GM15510 (cell line): ENCODE data around the gene BPIFB3.

Source experiments
- POLR2A ChIP-seq: IDR thresholded peaks from 3 replicates; pipeline ENCODE4 v1.6.1; 2011; ENCODE audit warnings: borderline replicate concordance; ENCODE audit not compliant: insufficient read length; ENCODE audit errors: extremely low read depth

Gene BPIFB3

GRCh38 chr20:33032555-33032954, 21.1 kb upstream of the BPIFB3 start:
- TF ChIP-seq POLR2A = no peak

GRCh38 chr20:33033381-33033780, 20.3 kb upstream of the BPIFB3 start:
- TF ChIP-seq POLR2A = no peak

GRCh38 chr20:33034115-33034514, 19.6 kb upstream of the BPIFB3 start:
- no peak for TF ChIP-seq POLR2A

- TF ChIP-seq POLR2A = no peak
These were observed 18.7 kb upstream of the BPIFB3 start for GRCh38 chr20:33034901-33035492.

- TF ChIP-seq POLR2A = no peak
These were observed 16.2 kb upstream of the BPIFB3 start for GRCh38 chr20:33037456-33037855.

- no peak for TF ChIP-seq POLR2A
These were observed 15.5 kb upstream of the BPIFB3 start for GRCh38 chr20:33038243-33038642.

- no peak for TF ChIP-seq POLR2A
These were observed 11.3 kb upstream of the BPIFB3 start for GRCh38 chr20:33042430-33042829.

- no peak for TF ChIP-seq POLR2A
These were observed 10.5 kb upstream of the BPIFB3 start for GRCh38 chr20:33042983-33043730.

GRCh38 chr20:33043731-33044181, 9.9 kb upstream of the BPIFB3 start:
- TF ChIP-seq POLR2A = no peak

- no peak for TF ChIP-seq POLR2A
These were observed 7.3 kb upstream of the BPIFB3 start for GRCh38 chr20:33046412-33046811.

- no peak for TF ChIP-seq POLR2A
These were observed 2.4 kb upstream of the BPIFB3 start for GRCh38 chr20:33051333-33051732.

- TF ChIP-seq POLR2A = no peak
These were observed 678 bp downstream of the BPIFB3 start for GRCh38 chr20:33054381-33054780.

- no peak for TF ChIP-seq POLR2A
These were observed 1.1 kb downstream of the BPIFB3 start for GRCh38 chr20:33054791-33055190.

- TF ChIP-seq POLR2A = no peak
These were observed 5.4 kb downstream of the BPIFB3 start for GRCh38 chr20:33059136-33059535.

- no peak for TF ChIP-seq POLR2A
These were observed 6.2 kb downstream of the BPIFB3 start for GRCh38 chr20:33059741-33060390.

GRCh38 chr20:33061658-33062028, 7.9 kb downstream of the BPIFB3 start:
- no peak for TF ChIP-seq POLR2A
